Panc1 (cell line): ENCODE results near the gene ITPR2. TPM values are rescaled to one million over a fixed set of nuclear protein-coding genes. Genes with fewer than 3 reads are reported as not detected.

ENCODE experiments used
- ATAC-seq: fragments of 200-7000 bp; cut with Tn5 transposase; 2 replicates; pipeline ENCODE4 v1.9.1; 2020; ENCODE audit warnings: mild to moderate bottlenecking, moderate library complexity
- BruUV-seq: library from RNA; stranded (reverse); fragments of 400-500 nt; replicated peaks from 2 replicates; lab custom pipeline; 2021; lab: Mats Ljungman, UMichigan
- CTCF ChIA-PET: fragments of 300-600 bp; sonication (Branson Sonifier 250); formaldehyde crosslinking; loops from one replicate; lab custom pipeline; 2022; ENCODE audit warnings: antibody characterized with exemption; lab: Charles Lee
- POLR2A ChIA-PET: fragments of 300-600 bp; sonication (Branson Sonifier 250); formaldehyde crosslinking; loops from one replicate; lab custom pipeline; 2022; ENCODE audit warnings: antibody characterized with exemption; lab: Charles Lee
- DNase-seq: peaks from one replicate; pipeline ENCODE4 v3.0.0-alpha.2; 2010; ENCODE audit warnings: low read depth, low spot score
- H3K27ac ChIP-seq: 2 replicates; pipeline ENCODE4 v1.5.1; 2011; ENCODE audit warnings: mild to moderate bottlenecking, low read length, inconsistent platforms
- H3K27me3 ChIP-seq: fragments of 200-500 bp; sonication (Bioruptor generic); 2 replicates; pipeline ENCODE4 v1.6.0; 2014; ENCODE audit warnings: low read length, inconsistent platforms; ENCODE audit not compliant: control insufficient read depth, insufficient read depth
- H3K36me3 ChIP-seq: fragments of 200-500 bp; sonication (Bioruptor generic); 2 replicates; pipeline ENCODE4 v1.5.1; 2014; ENCODE audit warnings: inconsistent platforms, mild to moderate bottlenecking, low read length, moderate library complexity; ENCODE audit not compliant: control insufficient read depth, insufficient read depth
- H3K4me1 ChIP-seq: 2 replicates; pipeline ENCODE4 v1.5.1; 2011; ENCODE audit warnings: inconsistent platforms, mild to moderate bottlenecking, low read length, moderate library complexity; ENCODE audit not compliant: control insufficient read depth, insufficient read depth
- H3K4me3 ChIP-seq, 2 experiments: 2 replicates each; pipeline ENCODE4 v1.5.1; 2011 to 2012; ENCODE audit warnings: low read depth in 2 of 2, low read length in 2 of 2, mild to moderate bottlenecking in 2 of 2, inconsistent platforms in 1 of 2, moderate library complexity in 1 of 2
- H3K9me3 ChIP-seq: fragments of 200-500 bp; sonication (Bioruptor generic); 2 replicates; pipeline ENCODE4 v1.5.1; 2014; ENCODE audit warnings: low read depth, mild to moderate bottlenecking, inconsistent platforms, low read length, moderate library complexity; ENCODE audit not compliant: control insufficient read depth, insufficient read depth
- CTCF ChIP-seq: fragments of 450-650 bp; IDR thresholded peaks from 2 replicates; pipeline ENCODE4 v1.5.1; 2017; ENCODE audit warnings: mild to moderate bottlenecking
- POLR2AphosphoS5 ChIP-seq: IDR thresholded peaks from 2 replicates; pipeline ENCODE4 v1.6.1; 2012; ENCODE audit warnings: mild to moderate bottlenecking, low read depth, low read length, moderate library complexity
- SIN3A ChIP-seq: IDR thresholded peaks from 2 replicates; pipeline ENCODE4 v1.6.1; 2012; ENCODE audit warnings: low read depth, mild to moderate bottlenecking, low read length, moderate library complexity, borderline replicate concordance; ENCODE audit not compliant: insufficient read depth
- TCF7L2 ChIP-seq: IDR thresholded peaks from 2 replicates; pipeline ENCODE4 v1.6.1; 2011; ENCODE audit warnings: mild to moderate bottlenecking, low read depth, low read length, inconsistent platforms
- in situ Hi-C: cut with HindIII; loops from 2 replicates; pipeline ENCODE4 v1.10.0; 2016; ENCODE audit warnings: low sequenced_read_pairs, low pct_unique_long_range_greater_than_20kb
- intact Hi-C: fragments of 100-400 bp; cut with micrococcal nuclease; formaldehyde crosslinking; loops from one replicate; pipeline ENCODE4 v1.10.0; 2022; ENCODE audit not compliant: unreplicated experiment
- total RNA-seq: library from RNA; stranded (reverse); gene quantifications from one replicate; pipeline ENCODE4 v1.2.1, GENCODE V29; 2021; ENCODE audit not compliant: unreplicated experiment
- TF ChIP-seq, protein P1 (sequence below), 2 experiments: IDR thresholded peaks; 2 replicates each; pipeline ENCODE4 v1.6.1; 2011 to 2012; ENCODE audit warnings: low read depth in 2 of 2, control low read depth in 1 of 2, low read length in 1 of 2, mild to moderate bottlenecking in 1 of 2, moderate library complexity in 1 of 2; ENCODE audit not compliant: insufficient read depth in 1 of 2

The ITPR2 gene
- total RNA-seq, 1 experiment from 2014 or later = 41.8 TPM

DNA sequence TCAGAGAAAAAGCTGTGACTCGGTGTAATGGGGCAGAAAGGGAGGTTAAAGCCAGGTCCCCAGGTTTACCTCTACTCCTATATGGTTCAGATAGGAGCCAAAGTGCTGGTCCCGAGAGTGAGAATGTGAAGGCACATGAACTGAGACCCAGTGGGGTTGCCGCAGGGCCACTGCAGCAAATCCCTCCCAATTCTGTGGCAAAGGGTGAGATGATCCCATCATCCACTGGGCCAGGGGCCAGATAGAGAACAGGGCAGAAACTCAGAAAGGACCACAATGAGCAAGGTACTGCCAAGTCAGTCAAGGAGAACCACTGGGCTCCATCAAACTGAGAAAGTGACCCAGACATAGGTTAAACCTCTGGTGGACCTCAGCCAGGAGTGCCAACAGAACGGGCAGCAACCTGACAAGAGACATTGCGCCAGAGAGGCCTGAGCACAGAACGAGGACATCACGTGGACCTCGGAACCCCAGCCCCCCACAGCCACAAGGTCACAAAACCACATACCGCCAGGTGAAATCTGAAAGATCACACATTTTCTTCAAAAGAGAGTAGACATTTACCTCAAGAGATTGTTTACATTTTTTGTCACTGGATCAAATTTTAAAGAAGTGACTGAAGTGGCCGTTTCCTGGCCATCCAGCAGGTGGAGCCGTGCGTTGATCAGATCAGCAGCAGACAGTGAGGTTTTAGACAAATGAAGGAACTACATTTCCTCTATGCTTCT is 20.5 kb upstream of the ITPR2 start:
- DNase-seq (no peak), ATAC-seq (peak; percentile 95)
- Histone ChIP-seq H3K27me3 (no peaks in the 10 kb centered on the region; the same call in 1 of the 2 replicates), H3K9me3 (no peaks in the 10 kb centered on the region), H3K36me3 (no peaks in the 10 kb centered on the region), H3K4me1 (peaks cover 3% of the 10 kb centered on the region; the same call in 1 of the 2 replicates), H3K27ac (no peak overlapping the region), H3K4me3 (0 out of 4 replicates have a peak overlapping the region, but pooled peaks of 1 of the 2 experiments have one; percentile 12)
- in situ Hi-C loops (no loop called here), intact Hi-C loops (loop anchor here (2.0 to 10.0 kb wide), 3 partner anchors 31 to 159 kb away; partner anchors contain the start of gene TM7SF3)
- POLR2A ChIA-PET = no interaction called here
- TF ChIP-seq SIN3A (no peak), CTCF (peak; percentile 97), POLR2AphosphoS5 (no peak), TCF7L2 (no peak)
- TF ChIP-seq, protein P1, sequence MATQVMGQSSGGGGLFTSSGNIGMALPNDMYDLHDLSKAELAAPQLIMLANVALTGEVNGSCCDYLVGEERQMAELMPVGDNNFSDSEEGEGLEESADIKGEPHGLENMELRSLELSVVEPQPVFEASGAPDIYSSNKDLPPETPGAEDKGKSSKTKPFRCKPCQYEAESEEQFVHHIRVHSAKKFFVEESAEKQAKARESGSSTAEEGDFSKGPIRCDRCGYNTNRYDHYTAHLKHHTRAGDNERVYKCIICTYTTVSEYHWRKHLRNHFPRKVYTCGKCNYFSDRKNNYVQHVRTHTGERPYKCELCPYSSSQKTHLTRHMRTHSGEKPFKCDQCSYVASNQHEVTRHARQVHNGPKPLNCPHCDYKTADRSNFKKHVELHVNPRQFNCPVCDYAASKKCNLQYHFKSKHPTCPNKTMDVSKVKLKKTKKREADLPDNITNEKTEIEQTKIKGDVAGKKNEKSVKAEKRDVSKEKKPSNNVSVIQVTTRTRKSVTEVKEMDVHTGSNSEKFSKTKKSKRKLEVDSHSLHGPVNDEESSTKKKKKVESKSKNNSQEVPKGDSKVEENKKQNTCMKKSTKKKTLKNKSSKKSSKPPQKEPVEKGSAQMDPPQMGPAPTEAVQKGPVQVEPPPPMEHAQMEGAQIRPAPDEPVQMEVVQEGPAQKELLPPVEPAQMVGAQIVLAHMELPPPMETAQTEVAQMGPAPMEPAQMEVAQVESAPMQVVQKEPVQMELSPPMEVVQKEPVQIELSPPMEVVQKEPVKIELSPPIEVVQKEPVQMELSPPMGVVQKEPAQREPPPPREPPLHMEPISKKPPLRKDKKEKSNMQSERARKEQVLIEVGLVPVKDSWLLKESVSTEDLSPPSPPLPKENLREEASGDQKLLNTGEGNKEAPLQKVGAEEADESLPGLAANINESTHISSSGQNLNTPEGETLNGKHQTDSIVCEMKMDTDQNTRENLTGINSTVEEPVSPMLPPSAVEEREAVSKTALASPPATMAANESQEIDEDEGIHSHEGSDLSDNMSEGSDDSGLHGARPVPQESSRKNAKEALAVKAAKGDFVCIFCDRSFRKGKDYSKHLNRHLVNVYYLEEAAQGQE (IDR thresholded peaks at IDR 0.05; ENCODE audit: insufficient read depth in 1 of 2, low read depth in 2 of 2, low read length in 1 of 2) = no peak
- CTCF ChIA-PET = no interaction called here
- BruUV-seq = no TSS peak

GRCh38 chr12:26851031-26851809 is 18.2 kb upstream of the ITPR2 start:
- Histone ChIP-seq H3K27ac (no peak overlapping the region), H3K9me3 (no peaks in the 10 kb centered on the region), H3K27me3 (no peaks in the 10 kb centered on the region; the same call in 1 of the 2 replicates), H3K36me3 (no peaks in the 10 kb centered on the region), H3K4me3 (no peak overlapping the region), H3K4me1 (peaks cover 3% of the 10 kb centered on the region; the same call in 1 of the 2 replicates)
- ATAC-seq (no peak), DNase-seq (no peak)
- TF ChIP-seq SIN3A = no peak
- no peak for TF ChIP-seq TCF7L2
- TF ChIP-seq, protein P1 (IDR thresholded peaks at IDR 0.05; ENCODE audit: insufficient read depth in 1 of 2, low read depth in 2 of 2, low read length in 1 of 2) = no peak
- TF ChIP-seq CTCF = no peak
- no peak for TF ChIP-seq POLR2AphosphoS5
- POLR2A ChIA-PET = no interaction called here
- intact Hi-C loops (loop anchor here (5.0 to 10.0 kb wide), 2 partner anchors 74 to 161 kb away; partner anchors contain the start of gene TM7SF3), in situ Hi-C loops (no loop called here)
- CTCF ChIA-PET = no interaction called here
- no TSS peak for BruUV-seq
